Caco-2 (cell line): ENCODE data around the gene GRIA1. TPM values are rescaled to one million over a fixed set of nuclear protein-coding genes. Genes with fewer than 3 reads are reported as not detected.
A peak's percentile ranks its signal among the peaks of the same experiment; 100 is the strongest.

ENCODE experiments used
- BruUV-seq: library from RNA; stranded (reverse); fragments of 400-500 nt; replicated peaks from 2 replicates; lab custom pipeline; 2021; lab: Mats Ljungman, UMichigan
- CTCF ChIA-PET: fragments of 300-600 bp; sonication (Branson Sonifier 250); formaldehyde crosslinking; loops from one replicate; lab custom pipeline; 2022; ENCODE audit warnings: antibody characterized with exemption; lab: Charles Lee
- POLR2A ChIA-PET: fragments of 300-600 bp; sonication (Branson Sonifier 250); formaldehyde crosslinking; loops from one replicate; lab custom pipeline; 2022; ENCODE audit warnings: antibody characterized with exemption; lab: Charles Lee
- DNase-seq, 2 experiments: peaks; one replicate each; pipeline versions ENCODE4 v3.0.0 to v3.0.0-alpha.2; 2020 to 2022
- H3K27me3 ChIP-seq: replicated peaks from 2 replicates; pipeline ENCODE4 v1.6.0; 2011; ENCODE audit warnings: low read length; ENCODE audit not compliant: control insufficient read depth, insufficient read depth
- H3K36me3 ChIP-seq: 2 replicates; pipeline ENCODE4 v1.5.1; 2011; ENCODE audit warnings: low read length; ENCODE audit not compliant: control insufficient read depth, insufficient read depth
- H3K4me1 ChIP-seq: fragments of 250-450 bp; sonication (Bioruptor Pico); 2 replicates; pipeline ENCODE4 v1.5.1; 2020; ENCODE audit warnings: mild to moderate bottlenecking
- H3K4me3 ChIP-seq: 2 replicates; pipeline ENCODE4 v1.5.1; 2011; ENCODE audit warnings: low read depth, mild to moderate bottlenecking, control low read depth, low read length
- H3K9me3 ChIP-seq: fragments of 250-450 bp; sonication (Bioruptor Pico); 2 replicates; pipeline ENCODE4 v1.5.1; 2020; ENCODE audit warnings: mild to moderate bottlenecking, moderate library complexity
- H3K27ac Mint-ChIP-seq: one replicate; pipeline ENCODE4 v1.8.0; 2022; ENCODE audit warnings: mixed read lengths; ENCODE audit not compliant: unreplicated experiment
- H3K27me3 Mint-ChIP-seq: one replicate; pipeline ENCODE4 v1.8.0; 2022; ENCODE audit warnings: mixed read lengths; ENCODE audit not compliant: insufficient read depth, unreplicated experiment
- H3K36me3 Mint-ChIP-seq: one replicate; pipeline ENCODE4 v1.8.0; 2022; ENCODE audit warnings: mild to moderate bottlenecking, mixed read lengths; ENCODE audit not compliant: insufficient read depth, unreplicated experiment
- H3K4me1 Mint-ChIP-seq: one replicate; pipeline ENCODE4 v1.8.0; 2022; ENCODE audit warnings: low read depth, mixed read lengths; ENCODE audit not compliant: unreplicated experiment
- H3K4me3 Mint-ChIP-seq: one replicate; pipeline ENCODE4 v1.8.0; 2022; ENCODE audit warnings: mild to moderate bottlenecking, moderate library complexity, mixed read lengths; ENCODE audit not compliant: unreplicated experiment
- H3K9me3 Mint-ChIP-seq: one replicate; pipeline ENCODE4 v1.8.0; 2022; ENCODE audit warnings: mixed read lengths; ENCODE audit not compliant: unreplicated experiment
- CTCF ChIP-seq, 2 experiments: fragments of 200-600 bp in 1 of 2; IDR thresholded peaks; 1 replicate in 1 of 2; 2 replicates in 1 of 2; pipeline versions ENCODE4 v1.5.1 to v1.8.0; 2011 to 2022; ENCODE audit warnings: antibody characterized with exemption in 1 of 2, control low read depth in 1 of 2, inconsistent platforms in 1 of 2, low read depth in 1 of 2, low read length in 1 of 2, mild to moderate bottlenecking in 1 of 2, moderate library complexity in 1 of 2; ENCODE audit not compliant: insufficient read depth in 1 of 2, severe bottlenecking in 1 of 2, unreplicated experiment in 1 of 2
- intact Hi-C: fragments of 100-400 bp; cut with micrococcal nuclease; formaldehyde crosslinking; loops from one replicate; pipeline ENCODE4 v1.10.0; 2022; ENCODE audit not compliant: unreplicated experiment
- total RNA-seq: library from RNA; stranded (reverse); gene quantifications from 2 replicates; pipeline ENCODE4 v1.2.3, GENCODE V29; 2022

Gene GRIA1
- total RNA-seq, 1 experiment from 2014 or later, result not detected

GRCh38 chr5:153496835-153497234 lies 6.4 kb downstream of the GRIA1 start:
- Histone ChIP-seq H3K27me3 (peaks cover 1% of the 10 kb centered on the region; the same call in 1 of the 2 replicates), H3K36me3 (no peaks in the 10 kb centered on the region), H3K9me3 (no peaks in the 10 kb centered on the region), H3K4me3 (no peak overlapping the region), H3K4me1 (no peaks in the 10 kb centered on the region)
- Mint-ChIP-seq H3K4me1 (peaks cover 2% of the 10 kb centered on the region), H3K36me3 (no peaks in the 10 kb centered on the region), H3K27ac (no peak overlapping the region), H3K27me3 (peaks cover 8% of the 10 kb centered on the region), H3K4me3 (no peak overlapping the region), H3K9me3 (no peaks in the 10 kb centered on the region)
- intact Hi-C loops, result loop anchor here (1.0 to 2.0 kb wide), 4 partner anchors 132 to 964 kb away; no protein-coding TSS in a partner anchor
- peak; percentile 54 to 83 for TF ChIP-seq CTCF (IDR thresholded peaks at IDR 0.05; ENCODE audit: insufficient read depth in 1 of 2, low read depth in 1 of 2, low read length in 1 of 2, severe bottlenecking in 1 of 2, unreplicated experiment in 1 of 2)
- BruUV-seq, result no TSS peak
- ChIA-PET CTCF (interaction anchor here (0.9 kb wide), 1 partner anchor 468 kb away, joined by 5 read pairs; no protein-coding TSS in a partner anchor), POLR2A (no interaction called here)
- DNase-seq, result peak in 1 of 2 experiments; percentile 36

GRCh38 chr5:153498516-153498915 lies 8.0 kb downstream of the GRIA1 start:
- CTCF ChIA-PET, result no interaction called here
- H3K4me1 ChIP-seq, result no peaks in the 10 kb centered on the region
- intact Hi-C loops, result no loop called here
- BruUV-seq, result no TSS peak
- Mint-ChIP-seq H3K9me3 (no peaks in the 10 kb centered on the region), H3K27me3 (peaks cover 9% of the 10 kb centered on the region), H3K4me3 (no peak overlapping the region), H3K36me3 (no peaks in the 10 kb centered on the region), H3K4me1 (peaks cover 7% of the 10 kb centered on the region), H3K27ac (no peak overlapping the region)
- no peaks in the 10 kb centered on the region for H3K27me3 ChIP-seq
- TF ChIP-seq CTCF (IDR thresholded peaks at IDR 0.05; ENCODE audit: insufficient read depth in 1 of 2, low read depth in 1 of 2, low read length in 1 of 2, severe bottlenecking in 1 of 2, unreplicated experiment in 1 of 2), result no peak
- no peaks in the 10 kb centered on the region for H3K9me3 ChIP-seq
- POLR2A ChIA-PET, result no interaction called here
- no peak for DNase-seq
- no peak overlapping the region for H3K4me3 ChIP-seq
- H3K36me3 ChIP-seq, result no peaks in the 10 kb centered on the region

- no peak overlapping the region for H3K4me3 ChIP-seq
- intact Hi-C loops, result no loop called here
- no peak overlapping the region for H3K27ac Mint-ChIP-seq
- no peaks in the 10 kb centered on the region for H3K4me1 ChIP-seq
- H3K27me3 ChIP-seq, result no peaks in the 10 kb centered on the region
- ChIA-PET POLR2A (no interaction called here), CTCF (interaction anchor here (0.6 kb wide), 1 partner anchor 611 kb away, joined by 3 read pairs; no protein-coding TSS in a partner anchor)
- no peak overlapping the region for H3K4me3 Mint-ChIP-seq
- H3K36me3 ChIP-seq, result no peaks in the 10 kb centered on the region
- peaks cover 7% of the 10 kb centered on the region for H3K4me1 Mint-ChIP-seq
- no peaks in the 10 kb centered on the region for H3K9me3 Mint-ChIP-seq
- BruUV-seq, result no TSS peak
- no peak for DNase-seq
- no peaks in the 10 kb centered on the region for H3K9me3 ChIP-seq
- TF ChIP-seq CTCF (IDR thresholded peaks at IDR 0.05; ENCODE audit: insufficient read depth in 1 of 2, low read depth in 1 of 2, low read length in 1 of 2, severe bottlenecking in 1 of 2, unreplicated experiment in 1 of 2), result no peak
- H3K36me3 Mint-ChIP-seq, result no peaks in the 10 kb centered on the region
- H3K27me3 Mint-ChIP-seq, result peaks cover 6% of the 10 kb centered on the region
Observed at GRCh38 chr5:153500178-153500577, 9.7 kb downstream of the GRIA1 start.
